Pons (tissue), 1 donor: ENCODE results near the gene NTNG1.

Experiments
- DNase-seq: peaks from one replicate; pipeline ENCODE4 v3.0.0-alpha.2; 2016; ENCODE audit warnings: low spot score

Gene NTNG1

DNA sequence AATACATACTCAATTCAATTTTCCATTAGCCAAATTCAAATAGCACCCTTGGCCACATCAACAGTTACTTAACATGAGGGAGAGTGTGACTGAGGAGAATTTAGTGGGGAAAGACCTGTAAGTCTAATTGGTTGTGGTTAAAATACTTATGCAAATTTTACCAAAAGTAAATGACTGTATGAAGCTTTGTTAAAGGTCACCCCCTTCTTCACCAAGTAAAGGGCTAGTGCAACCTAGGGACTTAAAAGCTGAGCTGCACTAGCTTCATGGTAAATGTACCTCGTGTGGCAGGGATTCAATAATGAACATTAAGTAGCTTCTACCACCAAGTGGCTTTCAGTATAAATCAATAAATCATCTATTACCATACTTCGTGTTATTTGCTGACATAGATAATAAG is 372.0 kb downstream of the NTNG1 start:
- no peak for DNase-seq

DNA sequence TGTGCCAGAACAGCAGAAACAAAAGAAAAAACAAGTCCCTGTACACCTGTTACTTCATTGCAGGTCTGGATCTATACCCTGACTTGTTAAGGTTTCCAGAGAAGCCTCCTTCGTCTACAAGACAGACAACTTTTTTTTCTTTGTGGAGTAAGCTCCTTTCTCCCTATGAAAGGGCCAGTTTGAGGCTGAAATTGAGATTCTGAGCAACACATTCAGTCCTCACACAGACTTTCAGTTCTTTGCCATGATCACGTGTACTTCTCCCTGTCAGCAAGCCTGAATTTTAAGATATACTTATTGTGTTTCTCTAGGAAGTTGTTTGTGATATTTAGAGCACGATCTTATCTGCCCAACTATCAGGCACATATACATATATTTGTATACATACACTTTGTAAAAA is 374.0 kb downstream of the NTNG1 start:
- DNase-seq: peak; percentile 58

DNA sequence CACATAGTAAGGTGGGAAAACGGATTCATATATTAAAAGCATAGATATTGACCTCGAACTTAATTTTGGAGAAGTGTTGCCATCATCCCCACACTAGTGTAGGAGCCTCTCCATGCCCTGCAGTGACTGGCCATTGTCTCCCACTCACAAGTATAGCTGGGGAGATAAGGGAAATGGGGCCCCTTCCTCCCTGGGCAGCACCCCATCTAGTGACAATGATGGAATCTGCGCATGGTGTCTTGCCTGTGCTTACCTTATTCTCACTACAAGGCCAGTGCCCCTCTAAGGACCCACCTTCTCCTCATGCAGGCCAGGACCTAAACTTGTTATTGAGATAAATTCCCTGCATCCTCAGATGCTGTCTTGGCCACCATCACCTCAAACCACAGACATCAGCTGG is 374.9 kb downstream of the NTNG1 start:
- no peak for DNase-seq

DNA sequence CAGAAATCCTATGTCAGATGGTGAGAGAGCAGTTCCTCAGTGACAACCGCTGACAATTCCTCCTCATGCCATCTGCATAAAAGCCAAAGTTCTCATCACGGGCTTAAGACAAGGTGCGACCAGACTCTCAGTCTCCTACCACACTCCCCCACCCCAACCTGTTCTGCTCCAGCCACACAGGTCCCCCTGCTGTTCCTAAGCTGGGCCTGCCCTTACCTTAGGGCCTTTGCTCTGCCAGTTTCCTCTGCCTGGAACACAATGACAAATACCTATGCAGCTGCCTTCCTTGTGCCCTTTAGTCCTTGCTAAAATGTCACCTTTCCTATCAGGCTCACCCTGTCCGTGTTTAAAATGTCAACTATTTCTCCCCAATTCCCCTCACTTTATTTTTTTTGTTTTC is 382.2 kb downstream of the NTNG1 start:
- no peak for DNase-seq

DNA sequence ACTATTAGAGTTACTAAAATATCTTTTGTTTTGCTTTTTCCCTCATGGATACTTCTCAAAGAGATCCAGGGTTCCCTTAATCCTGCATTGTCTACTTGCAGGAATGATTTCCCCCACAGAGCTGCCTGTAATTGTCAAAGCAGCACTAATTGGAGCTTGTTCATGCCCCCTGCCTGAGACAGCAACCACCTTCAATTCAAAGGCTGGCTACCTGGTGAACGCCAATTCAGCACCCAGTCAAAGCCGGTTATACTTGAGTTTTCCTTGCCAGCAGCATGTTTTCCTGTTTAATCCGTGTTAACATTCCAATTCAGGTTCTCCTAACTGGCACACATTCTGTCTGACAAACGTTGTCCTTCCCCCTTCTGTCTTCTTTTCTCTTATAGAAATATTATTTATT is 382.9 kb downstream of the NTNG1 start:
- no peak for DNase-seq

DNA sequence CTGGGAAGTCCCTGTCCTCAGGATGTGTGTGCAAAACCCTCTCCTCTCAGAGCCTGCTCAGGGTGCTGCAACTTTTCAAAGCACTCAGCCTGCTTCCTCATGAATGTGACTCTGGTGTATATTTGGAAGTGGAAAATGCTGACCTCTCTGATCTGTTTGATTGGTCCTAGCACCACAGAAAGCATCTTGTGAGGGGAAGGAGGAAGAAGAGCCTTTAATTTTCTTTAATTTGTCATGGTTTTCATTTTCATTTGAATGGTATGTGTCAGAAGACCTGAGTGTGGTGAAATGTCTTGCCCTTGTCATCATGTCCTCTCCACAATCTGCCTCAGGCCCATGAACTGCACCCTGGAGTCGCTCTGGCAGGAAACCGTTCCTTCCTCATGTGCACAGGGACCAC is 383.5 kb downstream of the NTNG1 start:
- DNase-seq: peak; percentile 37

DNA sequence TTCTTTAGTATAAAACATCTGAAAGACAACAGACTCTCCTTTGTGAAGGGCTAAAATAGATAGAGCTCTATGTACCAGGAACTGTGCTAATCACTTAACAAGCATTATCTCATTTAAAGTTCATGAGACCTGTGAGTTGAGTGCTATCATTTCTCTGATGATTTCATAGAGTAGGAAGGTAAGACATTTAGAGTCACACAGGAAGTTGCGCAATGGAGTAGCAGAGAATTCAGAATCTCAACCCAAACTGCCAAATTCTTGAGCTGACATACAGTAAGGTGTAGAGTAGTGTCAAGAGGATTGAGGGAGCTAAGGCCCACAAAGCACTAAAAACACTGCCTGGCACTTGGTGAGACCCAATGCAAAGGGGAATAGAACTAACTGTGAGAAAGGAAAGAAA is 384.3 kb downstream of the NTNG1 start:
- no peak for DNase-seq

DNA sequence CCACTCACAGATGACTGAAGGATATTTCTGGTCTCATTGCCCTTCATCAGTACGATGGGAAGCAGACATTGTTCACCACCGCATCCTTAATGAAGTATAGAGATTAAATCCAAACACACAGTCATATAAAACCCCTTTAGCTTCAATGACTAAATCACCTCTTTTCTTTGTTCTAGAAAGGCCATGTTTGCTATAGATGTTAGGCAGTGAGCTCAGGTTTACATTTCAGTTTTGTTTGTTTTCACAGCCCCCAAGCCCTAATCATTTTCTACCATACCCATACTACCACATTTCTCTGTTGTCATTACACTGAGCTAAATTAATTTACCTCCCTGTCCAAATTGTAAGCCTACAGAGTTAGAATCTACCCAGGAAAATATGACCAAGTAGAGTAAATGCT is 385.1 kb downstream of the NTNG1 start:
- no peak for DNase-seq

DNA sequence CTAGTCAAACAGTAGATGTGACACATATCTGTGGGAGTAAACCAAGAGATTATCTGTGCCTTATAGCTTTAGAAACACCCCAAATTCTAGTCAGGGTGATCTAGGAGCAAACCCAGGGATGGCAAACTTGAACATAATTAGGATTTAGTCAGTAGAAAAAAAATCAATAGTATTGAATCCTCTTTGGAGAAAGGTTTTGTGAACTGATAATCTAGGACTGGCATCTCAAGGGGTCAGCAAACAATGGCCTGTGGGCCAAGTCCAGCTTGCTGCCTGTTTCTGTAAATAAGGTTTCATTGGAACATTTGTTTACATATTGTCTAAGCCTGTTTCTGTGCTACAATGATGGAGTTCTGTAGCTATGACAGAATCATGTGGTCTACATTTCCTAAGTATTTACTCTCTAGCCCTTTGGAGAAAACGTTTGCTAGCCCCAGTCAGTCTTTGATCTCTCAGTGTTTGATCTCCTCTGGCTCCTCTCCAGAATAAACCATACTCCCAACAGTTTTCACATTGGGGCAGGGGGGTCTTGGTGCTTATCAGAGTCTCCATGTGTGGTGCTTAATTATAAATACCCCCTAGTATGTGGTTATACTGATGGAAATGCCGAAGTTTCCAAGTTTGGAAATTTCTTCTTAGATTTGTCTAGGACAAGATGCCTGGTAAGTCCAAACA is 385.8 kb downstream of the NTNG1 start:
- DNase-seq: no peak

DNA sequence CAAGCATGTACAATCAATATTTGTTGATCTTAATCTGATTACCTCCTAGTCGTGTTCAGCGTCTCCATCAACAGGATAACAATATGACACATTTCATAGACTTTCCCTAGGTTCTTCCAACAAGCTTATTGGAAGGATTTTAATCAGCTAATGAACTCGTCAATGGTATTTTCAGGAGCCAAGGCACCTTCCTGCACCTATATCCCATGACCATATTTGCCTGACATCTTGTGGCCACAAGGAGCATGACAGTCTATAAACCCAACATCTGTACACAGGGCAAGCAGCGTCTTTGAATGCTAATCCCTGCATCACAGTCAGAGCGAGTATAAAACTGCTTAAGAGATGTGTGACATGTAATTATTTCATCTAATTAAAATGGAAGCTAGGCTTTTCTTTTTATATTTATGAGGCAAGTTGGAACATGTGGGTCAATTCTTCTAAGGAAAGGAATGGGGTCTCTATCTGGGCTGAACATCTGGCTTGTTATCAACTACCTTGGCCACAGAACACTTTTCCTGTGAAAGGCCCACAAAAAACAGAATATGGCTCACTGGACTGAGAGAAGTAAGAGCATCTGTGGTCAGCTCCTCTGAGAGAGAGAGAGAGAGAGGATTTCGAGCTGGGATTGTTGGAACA is 388.8 kb downstream of the NTNG1 start:
- DNase-seq: peak; percentile 69

DNA sequence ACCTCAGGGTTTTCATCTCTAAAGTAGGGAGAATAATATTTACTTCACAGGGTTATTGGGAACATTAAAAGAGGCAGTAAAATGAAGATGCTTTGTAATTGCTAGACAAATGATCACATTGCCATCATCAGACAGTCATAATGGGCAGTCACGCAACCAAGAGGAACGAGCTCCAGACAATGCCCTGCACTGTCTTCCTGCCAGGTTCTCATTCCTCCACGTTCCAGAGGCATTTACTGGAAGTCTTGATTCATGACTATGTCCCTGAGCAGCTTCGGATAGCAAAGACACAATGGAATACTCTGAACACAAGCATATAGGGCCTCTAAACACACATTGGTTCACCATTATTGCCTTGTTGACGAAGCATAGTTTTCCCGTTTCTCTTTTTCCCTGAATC is 389.7 kb downstream of the NTNG1 start:
- no peak for DNase-seq

DNA sequence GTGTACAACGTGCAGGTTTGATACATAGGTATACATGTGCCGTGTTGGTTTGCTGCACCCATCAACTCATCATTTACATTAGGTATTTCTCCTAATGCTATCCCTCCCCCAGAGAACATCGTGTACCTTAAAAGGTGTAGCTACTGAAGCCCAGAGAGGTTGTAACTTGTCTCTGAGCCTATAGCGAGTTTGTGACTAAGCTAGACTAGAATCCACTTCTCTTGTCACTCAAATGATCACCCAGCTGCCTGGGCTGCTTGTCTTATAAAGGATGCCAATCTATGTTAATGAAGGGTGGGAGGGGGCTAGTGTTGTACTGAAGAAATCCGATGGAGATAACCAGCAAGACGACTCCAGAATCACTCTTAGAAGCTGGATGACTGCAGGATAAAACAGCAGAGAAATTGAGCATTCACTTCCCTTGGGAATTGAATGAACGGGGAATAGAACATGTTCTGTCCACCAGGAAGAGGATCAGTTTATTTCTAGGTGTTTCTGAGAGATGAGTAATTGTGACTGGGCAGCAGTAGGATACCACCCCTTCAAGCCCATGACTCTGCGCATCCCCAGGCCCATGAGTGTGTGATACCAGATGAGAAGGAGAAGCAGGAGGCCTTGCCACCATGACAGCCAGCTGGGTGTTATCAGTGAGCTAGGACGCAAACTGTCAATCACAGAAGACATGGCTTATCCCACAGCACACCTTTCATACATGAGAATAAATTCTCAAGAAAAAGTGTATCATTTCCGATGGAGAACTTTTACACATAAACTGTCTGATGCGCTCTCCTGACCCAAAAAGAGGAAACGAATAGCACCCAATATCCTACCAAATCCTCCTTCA is 390.4 kb downstream of the NTNG1 start:
- no peak for DNase-seq

DNA sequence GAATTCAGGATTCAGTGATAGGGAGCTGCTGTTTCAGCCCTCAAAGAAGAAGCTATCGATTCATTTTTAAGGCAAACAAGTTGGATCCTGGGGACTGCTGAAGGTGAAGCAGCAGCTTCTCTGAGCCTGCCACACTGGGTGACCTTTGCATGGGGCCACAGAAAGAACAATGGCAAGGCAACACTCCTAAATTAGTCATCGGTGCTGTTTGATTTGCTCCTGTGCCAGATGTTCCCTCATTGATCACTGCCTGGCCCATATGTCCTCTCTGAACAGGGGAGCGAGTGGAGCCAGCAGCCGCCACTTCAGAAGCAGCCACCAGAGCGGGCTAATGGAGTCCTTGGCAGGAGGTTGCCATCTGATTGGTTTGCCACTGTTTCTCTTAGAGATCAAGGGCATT is 391.5 kb downstream of the NTNG1 start:
- no peak for DNase-seq
